HG03095 (cell line): ENCODE measurements around the gene AGRN.
"Not testable (repeated sequence)": the region's sequence is repeated elsewhere in the genome, so short reads cannot be mapped to it uniquely, and the experiment has no call there.

Experiments used
- ATAC-seq: cut with Tn5 transposase; IDR thresholded peaks from one replicate; pipeline ENCODE4 v1.9.1; 2021; ENCODE audit warnings: moderate library complexity; ENCODE audit not compliant: unreplicated experiment

Gene AGRN

DNA sequence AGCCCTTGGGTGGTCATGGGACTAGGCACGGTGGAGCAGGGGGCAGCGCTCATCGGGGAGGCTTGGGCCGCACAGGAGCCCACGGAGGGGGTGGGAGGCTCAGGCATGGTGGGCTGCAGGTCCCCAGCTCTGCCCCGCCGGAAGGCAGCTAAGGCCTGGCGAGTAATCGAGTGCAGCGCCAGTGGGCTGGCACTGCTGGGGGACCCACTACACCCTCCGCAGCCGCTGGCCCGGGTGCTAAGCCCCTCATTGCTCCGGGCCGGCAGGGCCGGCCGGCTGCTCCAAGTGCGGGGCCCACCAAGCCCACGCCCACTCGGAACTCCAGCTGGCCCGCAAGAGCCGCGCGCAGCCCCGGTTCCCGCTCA lies 1.6 kb upstream of the AGRN start:
- not testable (repeated sequence) for ATAC-seq

- peak; percentile 55 for ATAC-seq
Measured at GRCh38 chr1:1019122-1019999, 559 bp upstream of the AGRN start.

GRCh38 chr1:1020415-1021009 lies 592 bp downstream of the AGRN start:
- no peak for ATAC-seq

DNA sequence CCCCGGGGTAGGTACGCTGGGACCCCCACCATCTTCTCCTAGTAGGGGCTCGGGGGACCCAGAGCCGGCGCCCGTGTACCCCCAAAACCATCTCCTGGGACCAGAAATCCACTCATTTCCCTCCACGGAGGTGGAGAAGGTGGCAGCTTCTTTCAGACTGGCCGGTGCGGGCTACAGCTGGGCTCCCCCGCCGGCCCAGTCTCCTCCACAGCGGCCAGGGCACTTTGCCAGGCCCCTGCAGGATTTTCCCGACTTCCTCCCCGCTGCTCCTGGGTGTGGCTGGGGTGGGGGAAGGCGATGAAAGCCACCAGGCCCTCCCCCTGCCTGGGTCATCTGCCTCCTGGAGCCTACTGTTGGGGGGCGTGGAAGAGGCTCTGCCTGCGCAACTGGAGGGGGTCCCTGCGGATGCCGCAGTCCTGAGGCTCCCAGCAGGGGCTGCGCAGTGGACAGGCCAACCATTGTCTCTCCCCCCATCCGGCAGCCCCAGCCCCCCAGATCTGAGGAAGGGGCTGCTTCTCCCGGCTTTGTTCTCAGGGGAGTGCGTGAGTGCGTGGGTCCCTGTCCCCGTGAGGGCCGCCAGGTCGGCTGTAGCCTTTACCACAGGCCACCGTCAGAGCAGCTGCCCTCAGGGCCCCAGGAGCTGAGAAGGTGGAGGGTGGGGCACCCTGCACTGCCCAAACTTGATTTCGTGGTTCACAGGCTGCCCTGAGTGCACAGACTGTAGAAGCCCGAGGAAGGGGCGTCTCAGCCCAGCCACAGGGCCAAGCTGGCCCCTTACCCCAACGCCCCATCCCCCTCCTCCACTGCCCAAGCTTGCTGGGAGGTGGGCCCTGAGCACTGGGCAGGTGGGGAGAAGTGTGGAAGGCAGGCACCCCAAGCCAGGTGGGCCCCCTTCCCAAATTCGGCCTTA lies 1.3 kb downstream of the AGRN start:
- ATAC-seq: no peak

- ATAC-seq: no peak
Measured at GRCh38 chr1:1021920-1022259, 2.0 kb downstream of the AGRN start.

DNA sequence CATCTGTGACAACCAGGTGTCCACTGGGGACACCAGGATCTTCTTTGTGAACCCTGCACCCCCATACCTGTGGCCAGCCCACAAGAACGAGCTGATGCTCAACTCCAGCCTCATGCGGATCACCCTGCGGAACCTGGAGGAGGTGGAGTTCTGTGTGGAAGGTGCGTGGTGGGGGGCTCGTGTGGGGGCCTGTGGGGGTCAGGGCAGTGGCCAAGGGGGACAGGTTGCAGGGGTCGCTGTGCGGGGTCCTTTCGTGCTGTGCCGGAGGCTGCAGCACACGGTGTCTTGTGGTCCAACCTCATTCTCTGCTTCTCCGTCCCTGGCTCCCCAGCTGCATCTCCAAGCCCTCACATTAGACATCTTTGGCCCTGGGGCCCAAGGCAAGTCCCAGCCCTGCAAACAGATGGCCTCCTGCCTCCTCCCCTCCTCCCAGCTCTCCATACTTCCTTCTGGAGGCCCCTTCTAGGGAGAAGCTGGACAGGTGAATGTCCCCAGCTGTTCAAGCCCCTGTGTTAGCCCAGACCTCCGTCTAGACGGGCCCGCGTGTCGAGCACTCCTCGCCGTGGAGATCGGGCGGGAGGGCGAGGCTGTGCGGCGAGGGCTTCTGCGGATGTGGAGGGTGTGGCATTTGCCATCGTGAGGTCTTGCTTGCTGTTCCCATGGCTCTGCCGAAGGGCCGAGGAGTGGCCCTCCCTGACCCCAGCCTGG lies 2.5 kb downstream of the AGRN start:
- ATAC-seq: no peak

DNA sequence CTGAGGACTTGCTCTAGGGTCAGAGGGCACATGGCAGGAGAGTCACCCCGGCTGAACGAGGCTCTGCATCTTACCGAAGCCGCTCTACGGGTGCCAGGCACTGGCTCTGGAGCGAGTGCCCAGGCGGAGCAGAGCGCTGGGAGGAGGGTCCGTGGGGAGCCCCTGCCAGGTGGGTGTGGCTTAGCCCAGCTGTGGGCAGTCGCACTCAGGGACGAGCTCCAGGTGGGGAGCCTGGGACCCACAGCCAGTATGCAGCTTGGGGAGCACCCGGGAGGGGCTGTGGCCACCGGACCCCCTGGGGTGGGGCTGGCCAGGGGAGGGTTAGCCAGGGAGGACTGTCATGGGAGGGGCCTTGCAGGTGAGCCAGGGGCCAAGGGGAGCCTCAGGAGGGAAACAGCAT lies 3.8 kb downstream of the AGRN start:
- ATAC-seq: no peak

DNA sequence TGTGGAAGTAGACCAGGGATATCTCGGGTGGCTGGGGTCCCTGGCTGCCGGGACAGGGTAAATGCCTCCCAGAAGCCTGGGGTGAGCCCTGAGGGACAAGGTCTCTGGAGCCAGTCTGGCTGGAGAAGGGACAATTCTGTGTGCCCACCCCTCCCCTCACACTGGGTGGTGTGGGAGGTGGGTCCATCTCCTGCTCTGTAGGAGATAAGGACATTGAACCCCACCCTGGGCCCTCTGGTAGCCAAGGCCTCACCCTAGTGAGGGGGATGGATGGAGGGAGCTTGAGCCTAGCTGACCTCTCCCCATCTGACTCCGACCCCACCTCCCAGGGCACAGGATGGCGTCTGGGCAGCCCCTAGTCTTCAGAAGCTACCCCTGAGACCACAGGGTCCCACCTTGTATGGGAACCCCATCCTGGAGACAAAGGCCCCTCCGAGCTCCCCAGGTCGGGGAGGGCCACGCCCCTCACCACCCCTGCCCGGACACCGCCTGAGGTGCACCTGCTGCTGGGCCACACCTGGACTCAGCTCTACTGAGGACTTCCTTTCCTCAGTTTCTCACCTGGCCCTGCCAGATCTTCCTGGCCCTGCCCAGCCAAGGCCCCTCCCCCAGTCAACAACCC lies 4.3 kb downstream of the AGRN start:
- no peak for ATAC-seq

- no peak for ATAC-seq
Measured at GRCh38 chr1:1024771-1025699, 5.1 kb downstream of the AGRN start.

- no peak for ATAC-seq
Measured at GRCh38 chr1:1025730-1026129, 5.8 kb downstream of the AGRN start.

- no peak for ATAC-seq
Measured at GRCh38 chr1:1026599-1027413, 6.9 kb downstream of the AGRN start.

DNA sequence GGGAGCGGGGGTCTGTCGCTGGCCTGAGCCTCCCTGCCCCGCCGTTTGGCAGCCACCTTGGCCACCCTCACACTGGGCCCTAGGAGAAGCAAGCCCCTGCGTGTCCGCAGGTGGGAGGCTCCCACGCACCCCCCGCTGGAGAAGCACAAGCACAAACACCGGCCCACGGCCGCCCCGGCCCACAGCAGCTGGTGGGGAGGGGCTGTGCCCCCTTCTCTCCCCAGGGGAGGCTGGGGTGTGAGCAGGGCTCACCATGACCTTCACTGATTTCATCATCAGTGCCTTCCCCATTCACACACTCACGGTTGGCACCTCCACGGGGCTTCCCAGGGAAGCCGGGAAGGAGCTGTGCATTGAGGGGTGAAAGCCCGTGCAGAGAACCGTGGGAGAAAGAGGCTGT lies 7.9 kb downstream of the AGRN start:
- ATAC-seq: no peak

DNA sequence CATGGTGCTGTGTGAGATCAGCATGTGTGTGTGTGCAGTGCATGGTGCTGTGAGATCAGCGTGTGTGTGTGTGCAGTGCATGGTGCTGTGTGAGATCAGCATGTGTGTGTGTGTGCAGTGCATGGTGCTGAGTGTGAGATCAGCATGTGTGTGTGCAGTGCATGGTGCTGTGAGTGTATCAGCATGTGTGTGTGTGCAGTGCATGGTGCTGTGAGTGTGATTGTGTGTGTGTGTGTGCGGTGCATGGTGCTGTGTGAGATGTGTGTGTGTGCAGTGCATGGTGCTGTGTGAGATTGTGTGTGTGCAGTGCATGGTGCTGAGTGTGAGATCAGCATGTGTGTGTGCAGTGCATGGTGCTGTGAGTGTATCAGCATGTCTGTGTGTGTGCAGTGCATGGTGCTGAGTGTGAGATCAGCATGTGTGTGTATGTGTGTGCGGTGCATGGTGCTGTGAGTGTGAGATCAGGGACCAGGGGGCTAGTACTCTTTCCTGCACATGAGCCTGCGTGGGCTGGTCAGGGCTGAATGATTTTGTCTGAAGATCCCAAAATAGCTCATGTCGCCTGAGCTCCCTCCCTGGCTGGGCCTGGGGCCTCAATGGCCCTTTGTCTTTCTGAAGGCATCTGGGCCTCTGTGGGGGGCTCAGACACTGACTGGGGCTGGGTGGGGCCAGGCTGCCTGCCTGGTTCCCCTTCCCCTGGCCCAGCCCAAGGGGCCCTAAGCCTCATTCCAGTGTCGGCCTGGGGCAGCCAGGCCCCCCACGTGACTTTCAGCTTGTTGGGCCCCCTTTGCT lies 11.1 kb downstream of the AGRN start:
- ATAC-seq: not testable (repeated sequence)

- ATAC-seq: no peak
Measured at GRCh38 chr1:1031659-1032235, 11.8 kb downstream of the AGRN start.

GRCh38 chr1:1032424-1032823 lies 12.5 kb downstream of the AGRN start:
- ATAC-seq: peak; percentile 4

DNA sequence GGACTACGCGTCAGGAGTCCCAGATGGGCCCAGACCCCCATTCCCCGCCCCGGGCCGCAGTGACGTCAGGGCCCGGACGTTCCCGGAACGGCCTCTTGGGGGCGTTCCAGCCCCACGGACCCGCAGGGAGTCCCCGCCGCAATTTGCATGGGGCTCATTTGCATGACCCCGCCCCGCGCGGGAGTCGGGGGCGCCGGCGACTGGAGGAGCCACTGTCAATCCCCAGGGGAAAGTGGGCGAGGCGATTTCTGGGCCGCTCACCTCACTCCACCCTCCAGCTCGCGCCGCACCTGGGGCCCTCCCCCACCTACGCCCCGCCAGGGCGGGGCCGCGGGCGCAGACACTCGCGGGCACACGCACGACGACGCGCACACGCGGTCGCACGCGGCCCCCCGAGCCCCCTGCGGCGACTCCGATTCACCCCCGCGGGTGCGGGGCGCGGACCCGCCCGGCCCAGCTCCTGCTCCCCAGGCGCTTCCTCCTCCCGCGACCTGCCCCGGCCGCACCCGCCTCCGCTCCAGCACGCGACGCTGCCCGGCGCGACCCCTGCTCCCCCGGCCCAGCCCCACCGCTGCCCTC lies 13.2 kb downstream of the AGRN start:
- ATAC-seq: peak; percentile 73

DNA sequence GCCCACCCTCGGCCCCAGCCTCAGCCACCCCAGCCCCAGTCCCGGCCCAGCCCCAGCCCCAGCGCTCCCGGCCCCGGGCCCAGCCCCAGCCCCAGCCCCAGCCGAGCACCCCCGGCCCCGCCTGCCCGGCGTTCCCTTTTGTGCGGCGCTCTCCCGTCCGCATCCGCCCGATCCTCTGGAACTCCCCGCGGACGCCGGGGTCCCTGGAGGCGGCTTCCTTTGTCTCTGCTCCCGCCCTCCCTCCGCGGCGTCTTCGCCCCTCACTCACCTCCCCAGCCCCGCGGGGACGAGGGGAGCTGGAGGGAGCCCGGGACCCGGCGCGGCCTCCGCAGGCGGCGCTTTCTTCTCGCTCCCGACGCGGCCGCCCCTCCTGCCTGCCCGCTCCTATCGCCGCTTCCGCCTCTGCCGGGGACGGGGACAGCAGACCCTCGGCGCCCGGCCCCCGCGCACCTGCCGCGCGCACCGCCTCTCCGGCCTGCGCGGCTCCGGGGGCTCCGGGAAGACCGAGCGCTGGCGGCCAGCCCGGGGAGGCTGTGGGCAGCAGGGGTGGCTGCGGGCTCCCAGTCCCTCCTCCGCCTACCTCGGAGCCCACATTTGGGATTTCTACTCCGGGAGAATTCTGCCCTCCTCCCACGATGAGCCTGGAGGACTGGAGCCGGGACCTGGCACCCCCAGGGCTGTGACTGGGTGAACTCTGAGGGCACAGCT lies 14.0 kb downstream of the AGRN start:
- ATAC-seq: no peak
